SK-N-MC (cell line): ENCODE data around the gene SSC4D.

Source experiments
- DNase-seq: peaks from one replicate; pipeline ENCODE4 v3.0.0-alpha.2; 2011; ENCODE audit warnings: low read depth, low spot score
- H3K27ac ChIP-seq: fragments of 200-600 bp; sonication (generic); 2 replicates; pipeline ENCODE4 v1.5.1; 2016; ENCODE audit warnings: mixed run types
- H3K36me3 ChIP-seq: fragments of 200-600 bp; sonication (generic); 2 replicates; pipeline ENCODE4 v1.6.1; 2017; ENCODE audit warnings: antibody characterized with exemption, low read length, mixed read lengths; ENCODE audit not compliant: insufficient read depth
- H3K4me3 ChIP-seq: fragments of 200-600 bp; sonication (generic); 2 replicates; pipeline ENCODE4 v1.5.1; 2016
- H3K9ac ChIP-seq: fragments of 200-600 bp; sonication (generic); 2 replicates; pipeline ENCODE4 v1.8.0; 2017; ENCODE audit warnings: mixed run types, mixed read lengths; ENCODE audit not compliant: insufficient read length
- H3K9me3 ChIP-seq: fragments of 200-600 bp; sonication (generic); 2 replicates; pipeline ENCODE4 v1.6.1; 2017; ENCODE audit warnings: low read depth, mild to moderate bottlenecking, antibody characterized with exemption, low read length, moderate library complexity, mixed read lengths
- EZH2 ChIP-seq: fragments of 200-600 bp; sonication (generic); IDR thresholded peaks from one replicate; pipeline ENCODE4 v1.6.1; 2017; ENCODE audit warnings: antibody characterized with exemption
- FOXP2 ChIP-seq: optimal IDR thresholded peaks from 2 replicates; pipeline ENCODE3; 2011; ENCODE audit warnings: mild to moderate bottlenecking, moderate library complexity; ENCODE audit not compliant: insufficient read depth; ENCODE audit errors: extremely low read length, control extremely low read depth
- POLR2AphosphoS5 ChIP-seq: IDR thresholded peaks from 2 replicates; pipeline ENCODE4 v1.6.1; 2012; ENCODE audit warnings: mild to moderate bottlenecking, low read depth, low read length, borderline replicate concordance

Gene SSC4D

GRCh38 chr7:76359978-76360638 lies 49.4 kb downstream of the SSC4D start:
- Histone ChIP-seq H3K9me3 (no peaks in the 10 kb centered on the region), H3K9ac (no peak overlapping the region), H3K4me3 (peak overlapping the region; percentile 91), H3K36me3 (peaks cover 28% of the 10 kb centered on the region), H3K27ac (peak overlapping the region; percentile 97; the same call in 1 of the 2 replicates)
- DNase-seq, result no peak
- TF ChIP-seq POLR2AphosphoS5 (no peak), EZH2 (no peak)

- TF ChIP-seq FOXP2, result no peak
- peak; percentile 64; the same call in 1 of the 2 replicates for TF ChIP-seq POLR2AphosphoS5
- TF ChIP-seq EZH2, result no peak
- H3K9ac ChIP-seq, result peak overlapping the region; percentile 87
- H3K9me3 ChIP-seq, result no peaks in the 10 kb centered on the region
- H3K27ac ChIP-seq, result peak overlapping the region; percentile 97
- peaks cover 36% of the 10 kb centered on the region for H3K36me3 ChIP-seq
- H3K4me3 ChIP-seq, result peak overlapping the region; percentile 91
- DNase-seq, result peak; percentile 95
These were observed 50.2 kb downstream of the SSC4D start for GRCh38 chr7:76359111-76359977.

- TF ChIP-seq EZH2 (no peak), FOXP2 (no peak), POLR2AphosphoS5 (peak; percentile 98)
- Histone ChIP-seq H3K36me3 (peaks cover 44% of the 10 kb centered on the region), H3K9me3 (no peaks in the 10 kb centered on the region), H3K27ac (peak within 1 kb of the TSS; percentile 97), H3K9ac (peak within 1 kb of the TSS; percentile 87), H3K4me3 (peak within 1 kb of the TSS; percentile 91)
- no peak for DNase-seq
These were observed 50.9 kb downstream of the SSC4D start, which contains the start of gene YWHAG for GRCh38 chr7:76358481-76359110. Gene YWHAG, minus strand, starts transcription at chr7:76358991. Its CDS starts 183 bp downstream, at chr7:76358808.

DNA sequence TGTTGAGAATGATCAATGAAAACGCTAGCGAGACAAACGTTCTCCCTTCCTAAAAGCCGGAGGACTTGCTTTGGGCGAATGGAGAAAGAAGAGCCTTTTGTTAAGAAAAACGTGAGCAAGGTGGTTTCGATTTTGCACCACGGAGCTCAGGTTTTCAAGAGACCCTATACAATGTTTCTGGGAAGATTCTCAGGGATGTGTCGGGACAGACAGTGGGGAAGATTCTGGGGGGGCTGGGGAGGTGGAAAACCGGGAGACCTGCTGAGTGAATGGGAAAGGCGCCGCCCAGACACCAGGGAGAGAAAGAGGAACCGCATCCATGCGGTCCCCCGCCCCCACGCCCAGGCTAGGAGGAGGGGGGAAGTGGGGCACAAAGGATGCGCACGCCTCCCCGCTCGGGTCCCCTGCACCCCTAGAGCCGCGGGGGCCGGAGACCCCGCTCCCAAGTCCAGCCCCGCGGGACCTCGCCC lies 51.5 kb downstream of the SSC4D start:
- peak overlapping the region; percentile 97 for H3K27ac ChIP-seq
- no peak for TF ChIP-seq EZH2
- TF ChIP-seq POLR2AphosphoS5, result no peak
- TF ChIP-seq FOXP2, result no peak
- peaks cover 49% of the 10 kb centered on the region for H3K36me3 ChIP-seq
- H3K9ac ChIP-seq, result peak overlapping the region; percentile 87
- no peak for DNase-seq
- H3K9me3 ChIP-seq, result no peaks in the 10 kb centered on the region
- H3K4me3 ChIP-seq, result peak overlapping the region; percentile 91

GRCh38 chr7:76357475-76358010 lies 52.0 kb downstream of the SSC4D start:
- no peak for DNase-seq

DNA sequence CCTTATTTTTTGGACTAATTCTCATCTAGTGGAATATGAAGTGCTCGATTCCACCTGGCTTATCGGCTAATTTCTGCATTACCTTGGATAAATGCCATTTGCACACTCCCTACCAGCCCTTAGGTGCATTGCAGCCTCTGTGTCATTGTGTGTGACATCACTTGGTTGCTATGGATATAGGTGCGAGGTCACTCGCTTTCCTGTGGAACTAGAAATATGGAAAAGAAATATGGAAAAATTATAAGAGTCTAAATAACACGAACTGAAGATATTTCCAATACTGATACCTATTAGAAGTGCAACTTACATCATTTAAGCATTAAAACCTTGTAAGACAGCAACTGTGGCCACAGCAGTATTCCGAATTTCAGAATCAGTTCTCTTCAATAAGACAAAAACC lies 52.7 kb downstream of the SSC4D start:
- H3K9me3 ChIP-seq, result no peaks in the 10 kb centered on the region
- peaks cover 61% of the 10 kb centered on the region for H3K36me3 ChIP-seq
- TF ChIP-seq POLR2AphosphoS5, result no peak
- no peak for TF ChIP-seq FOXP2
- no peak for TF ChIP-seq EZH2
- no peak for DNase-seq
- H3K4me3 ChIP-seq, result peak overlapping the region; percentile 91
- no peak overlapping the region for H3K27ac ChIP-seq
- H3K9ac ChIP-seq, result peak overlapping the region; percentile 87

More at GRCh38 chr7:76357475-76358010, 52.0 kb downstream of the SSC4D start:
- H3K36me3 ChIP-seq, result peaks cover 54% of the 10 kb centered on the region
- peak overlapping the region; percentile 91 for H3K4me3 ChIP-seq
- TF ChIP-seq POLR2AphosphoS5, result no peak
- no peaks in the 10 kb centered on the region for H3K9me3 ChIP-seq
- peak overlapping the region; percentile 87 for H3K9ac ChIP-seq
- H3K27ac ChIP-seq, result peak overlapping the region; percentile 97; the same call in 1 of the 2 replicates

- Histone ChIP-seq H3K36me3 (peaks cover 68% of the 10 kb centered on the region), H3K9me3 (no peaks in the 10 kb centered on the region), H3K4me3 (peak overlapping the region; percentile 91), H3K27ac (0 out of 2 replicates have a peak overlapping the region, but pooled peaks have one; percentile 22), H3K9ac (no peak overlapping the region)
- no peak for TF ChIP-seq POLR2AphosphoS5
- no peak for DNase-seq
These were observed 53.4 kb downstream of the SSC4D start for GRCh38 chr7:76356115-76356514.
